Measurements from ENCODE around the gene ESPL1. TPM values are rescaled to one million over a fixed set of nuclear protein-coding genes. Genes with fewer than 3 reads are reported as not detected.

The ESPL1 gene
- total and polyA plus RNA-seq, 2 donors (not counting 3 experiments of a cell fraction or from before 2014, with no cell fraction given), result 16.2 to 42.7 TPM

DNA sequence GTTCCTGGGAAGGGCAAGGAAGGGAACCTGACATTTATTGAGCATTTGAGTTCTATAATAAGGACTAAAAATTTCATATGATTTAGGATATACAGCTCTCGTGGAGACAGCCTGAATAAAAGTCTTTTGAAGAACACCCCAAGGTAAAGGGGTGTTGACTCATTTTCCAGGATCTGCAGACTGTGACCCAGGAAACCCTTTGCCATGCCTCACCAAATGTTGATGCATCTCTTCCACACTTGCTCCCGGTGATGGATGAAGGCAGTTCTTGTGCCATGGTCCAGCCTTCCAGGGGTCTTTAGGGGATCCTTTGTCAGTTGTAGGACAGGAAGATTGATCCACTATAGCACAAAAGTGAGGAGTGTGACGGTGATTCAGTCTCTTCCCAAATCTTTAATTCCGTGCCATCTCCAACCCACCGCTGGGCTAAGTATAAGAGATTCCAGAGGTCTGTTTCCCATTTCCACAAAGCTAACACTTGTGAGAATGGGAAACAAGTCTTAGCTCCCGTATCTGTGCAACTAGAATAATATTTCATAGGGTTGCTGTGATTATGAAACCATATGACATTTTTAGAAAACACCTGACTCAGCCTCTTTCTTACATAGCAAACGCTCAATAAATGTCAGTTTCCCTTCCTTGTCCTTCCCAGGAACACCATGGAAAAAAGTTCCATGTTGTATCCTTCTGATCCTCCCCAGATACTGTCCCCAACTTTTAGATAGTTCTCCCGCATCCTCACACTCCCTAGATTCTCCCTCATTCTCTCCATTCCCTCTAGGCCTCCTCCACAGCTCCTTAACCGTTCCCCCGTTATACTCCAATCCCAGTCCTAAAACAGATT is 52.5 kb downstream of the ESPL1 start:
- H3K36me3 ChIP-seq (ENCODE audit: control insufficient read depth in 2 of 2, extremely low read depth in 1 of 2, insufficient read depth in 2 of 2, low read length in 2 of 2), result peaks cover 0 to under 1% of the 10 kb centered on the region in 2 experiments
- no peaks in the 10 kb centered on the region for H4K20me1 ChIP-seq (replicated peaks; ENCODE audit: control insufficient read depth, extremely low read depth, insufficient read depth, low read length)
- H3K4me3 ChIP-seq (replicated peaks in 1 of 3; ENCODE audit: insufficient read depth in 1 of 3, low read depth in 1 of 3, low read length in 3 of 3), result peak overlapping the region; percentile 65 to 81 (median 68)
- intact Hi-C loops (cut with micrococcal nuclease) (loop anchor here (1.0 to 2.0 kb wide), 4 partner anchors 21 to 181 kb away; partner anchors contain the start of genes MYG1 and TARBP2), dilution Hi-C loops (cut with MboI; ENCODE audit: extremely low pct_ligation_motif_present, low sequenced_read_pairs) (no loop called here)
- H3K9ac ChIP-seq (replicated peaks; ENCODE audit: extremely low read depth, insufficient read depth, low read length), result peak overlapping the region; percentile 84
- ChIA-PET CTCF (interaction anchor here (0.7 to 13.2 kb wide), 53 partner anchors 7 to 268 kb away, joined by 3 to 225 read pairs (median 5); partner anchors contain the start of genes CSAD, ESPL1, MYG1 and PFDN5), POLR2A (interaction anchor here (0.7 to 1.6 kb wide), 5 partner anchors 9 to 107 kb away, joined by 3 to 10 read pairs (median 5); partner anchors contain the start of gene PFDN5)
- DNase-seq (ENCODE audit: low read depth, low spot score), result no peak
- no peak for FAIRE-seq
- H3K9me3 ChIP-seq (replicated peaks; ENCODE audit: control insufficient read depth, insufficient read depth, low read length), result no peaks in the 10 kb centered on the region
- H2AFZ ChIP-seq (ENCODE audit: low read depth, low read length), result peak overlapping the region; percentile 96
- TF ChIP-seq POLR2AphosphoS5 (IDR thresholded peaks at IDR 0.05; ENCODE audit: insufficient read depth, low read depth, low read length) (no peak), EZH2 (IDR thresholded peaks at IDR 0.05; ENCODE audit: borderline replicate concordance, low read depth, low read length, severe bottlenecking) (no peak), FOS (IDR thresholded peaks at IDR 0.05; ENCODE audit: borderline replicate concordance, insufficient read depth, low read length) (no peak)
- TF ChIP-seq, protein P1, sequence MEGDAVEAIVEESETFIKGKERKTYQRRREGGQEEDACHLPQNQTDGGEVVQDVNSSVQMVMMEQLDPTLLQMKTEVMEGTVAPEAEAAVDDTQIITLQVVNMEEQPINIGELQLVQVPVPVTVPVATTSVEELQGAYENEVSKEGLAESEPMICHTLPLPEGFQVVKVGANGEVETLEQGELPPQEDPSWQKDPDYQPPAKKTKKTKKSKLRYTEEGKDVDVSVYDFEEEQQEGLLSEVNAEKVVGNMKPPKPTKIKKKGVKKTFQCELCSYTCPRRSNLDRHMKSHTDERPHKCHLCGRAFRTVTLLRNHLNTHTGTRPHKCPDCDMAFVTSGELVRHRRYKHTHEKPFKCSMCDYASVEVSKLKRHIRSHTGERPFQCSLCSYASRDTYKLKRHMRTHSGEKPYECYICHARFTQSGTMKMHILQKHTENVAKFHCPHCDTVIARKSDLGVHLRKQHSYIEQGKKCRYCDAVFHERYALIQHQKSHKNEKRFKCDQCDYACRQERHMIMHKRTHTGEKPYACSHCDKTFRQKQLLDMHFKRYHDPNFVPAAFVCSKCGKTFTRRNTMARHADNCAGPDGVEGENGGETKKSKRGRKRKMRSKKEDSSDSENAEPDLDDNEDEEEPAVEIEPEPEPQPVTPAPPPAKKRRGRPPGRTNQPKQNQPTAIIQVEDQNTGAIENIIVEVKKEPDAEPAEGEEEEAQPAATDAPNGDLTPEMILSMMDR (IDR thresholded peaks at IDR 0.05; ENCODE audit: extremely low read depth in 1 of 2, insufficient read depth in 1 of 2, low read depth in 1 of 2, low read length in 2 of 2), result no peak
- H3K9me1 ChIP-seq (replicated peaks; ENCODE audit: control insufficient read depth, extremely low read depth, insufficient read depth, low read length), result no peaks in the 10 kb centered on the region
- H3K4me2 ChIP-seq (ENCODE audit: insufficient read depth, low read length), result peak overlapping the region; percentile 81
- H3K79me2 ChIP-seq (ENCODE audit: control insufficient read depth, insufficient read depth, low read length), result peaks cover 5% of the 10 kb centered on the region
- BruUV-seq (replicated peaks), result TSS peak; percentile 49
- no peaks in the 10 kb centered on the region for H3K27me3 ChIP-seq (ENCODE audit: control insufficient read depth in 2 of 2, insufficient read depth in 2 of 2, low read length in 2 of 2)
- peak overlapping the region; percentile 27 for H3K27ac ChIP-seq (ENCODE audit: insufficient read depth, low read depth, low read length)
- peaks cover 20% of the 10 kb centered on the region for H3K4me1 ChIP-seq (ENCODE audit: control insufficient read depth, extremely low read depth, insufficient read depth, low read length)
